A673 (cell line): ENCODE data around the gene SMOC2. TPM values are rescaled to one million over a fixed set of nuclear protein-coding genes. Genes with fewer than 3 reads are reported as not detected.

ENCODE experiments used
- BruUV-seq: library from RNA; stranded (reverse); fragments of 400-500 nt; replicated peaks from 2 replicates; lab custom pipeline; 2021; lab: Mats Ljungman, UMichigan
- CTCF ChIA-PET: fragments of 300-600 bp; sonication (Branson Sonifier 250); formaldehyde crosslinking; loops from one replicate; lab custom pipeline; 2022; ENCODE audit warnings: antibody characterized with exemption; lab: Charles Lee
- POLR2A ChIA-PET: fragments of 300-600 bp; sonication (Branson Sonifier 250); formaldehyde crosslinking; loops from one replicate; lab custom pipeline; 2022; ENCODE audit warnings: antibody characterized with exemption; ENCODE audit not compliant: low non-redundant PET; lab: Charles Lee
- DNase-seq: peaks from one replicate; pipeline ENCODE4 v3.0.0-alpha.2; 2015; ENCODE audit warnings: low spot score
- H3K27ac ChIP-seq: fragments of 200-600 bp; sonication (generic); 2 replicates; pipeline ENCODE4 v1.5.1; 2016; ENCODE audit warnings: mixed run types, low read depth, mild to moderate bottlenecking, mixed read lengths, antibody characterized with exemption, low read length; ENCODE audit not compliant: poor library complexity, severe bottlenecking
- H3K27me3 ChIP-seq: fragments of 200-600 bp; sonication (generic); replicated peaks from 2 replicates; pipeline ENCODE4 v1.6.1; 2017; ENCODE audit warnings: mixed run types, low read depth, mild to moderate bottlenecking, mixed read lengths, antibody characterized with exemption, low read length; ENCODE audit not compliant: insufficient read depth, poor library complexity
- H3K36me3 ChIP-seq: fragments of 200-600 bp; sonication (generic); 2 replicates; pipeline ENCODE4 v1.6.1; 2016; ENCODE audit warnings: mixed run types, mild to moderate bottlenecking, mixed read lengths, antibody characterized with exemption, low read length; ENCODE audit not compliant: insufficient read depth, poor library complexity, severe bottlenecking
- H3K4me1 ChIP-seq: fragments of 200-600 bp; sonication (generic); 2 replicates; pipeline ENCODE4 v1.6.1; 2017; ENCODE audit warnings: mixed run types, mild to moderate bottlenecking, mixed read lengths, antibody characterized with exemption, low read length; ENCODE audit not compliant: insufficient read depth, poor library complexity, severe bottlenecking
- H3K4me3 ChIP-seq: fragments of 200-600 bp; sonication (generic); 2 replicates; pipeline ENCODE4 v1.5.1; 2016; ENCODE audit warnings: low read depth, mixed run types, mild to moderate bottlenecking, mixed read lengths, low read length; ENCODE audit not compliant: poor library complexity, severe bottlenecking
- H3K9me3 ChIP-seq: fragments of 200-600 bp; sonication (generic); 2 replicates; pipeline ENCODE4 v1.6.1; 2016; ENCODE audit warnings: mixed run types, low read depth, mild to moderate bottlenecking, mixed read lengths, antibody characterized with exemption, low read length; ENCODE audit not compliant: poor library complexity, severe bottlenecking
- EZH2 ChIP-seq: fragments of 200-600 bp; sonication (generic); IDR thresholded peaks from 2 replicates; pipeline ENCODE4 v1.6.1; 2017; ENCODE audit warnings: borderline replicate concordance, low read depth, mild to moderate bottlenecking, mixed read lengths, antibody characterized with exemption, low read length; ENCODE audit not compliant: poor library complexity, severe bottlenecking
- intact Hi-C: fragments of 100-400 bp; cut with micrococcal nuclease; formaldehyde crosslinking; loops from one replicate; pipeline ENCODE4 v1.10.0; 2022; ENCODE audit not compliant: unreplicated experiment
- total RNA-seq: library from RNA; stranded (reverse); gene quantifications from 2 replicates; pipeline ENCODE4 v1.2.3, GENCODE V29; 2021
- TF ChIP-seq, protein P1 (sequence below): fragments of 300-800, 200-600 bp; sonication (generic); conservative IDR thresholded peaks from 2 replicates; pipeline ENCODE4 v1.5.1; 2017; ENCODE audit warnings: low read depth, mild to moderate bottlenecking, antibody characterized with exemption, low read length, moderate library complexity, mixed read lengths

Gene SMOC2
- total RNA-seq, 1 experiment from 2014 or later = 1.8 TPM

DNA sequence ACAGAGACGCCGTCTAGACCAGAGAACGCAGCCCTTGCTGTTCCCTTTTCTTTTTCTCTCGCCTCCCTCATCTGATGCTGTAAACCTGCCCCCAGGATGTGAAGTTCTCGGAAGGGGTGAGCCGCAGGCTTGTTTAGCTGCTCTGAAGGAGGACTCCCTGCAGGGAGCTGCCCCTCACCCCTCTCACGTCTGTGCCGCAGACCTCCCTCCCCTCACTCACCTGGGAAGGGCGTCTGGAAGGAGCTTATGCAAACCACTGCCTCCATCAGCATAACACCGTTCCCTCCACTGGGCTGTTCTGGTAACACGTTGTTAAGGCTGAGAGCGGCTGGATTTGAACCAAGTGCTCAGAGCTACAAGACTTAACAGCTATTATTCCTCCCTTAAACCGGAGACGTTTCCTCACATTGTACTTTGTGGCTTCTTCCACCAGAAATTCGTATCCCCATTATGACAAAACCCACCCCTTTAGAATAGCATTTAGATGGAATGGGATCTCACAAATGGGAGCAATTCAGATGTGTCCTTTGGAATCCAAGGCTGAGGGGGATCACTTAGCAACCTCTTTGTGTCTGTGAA, 99.8 kb downstream of the SMOC2 start:
- no peaks in the 10 kb centered on the region for H3K9me3 ChIP-seq
- no peaks in the 10 kb centered on the region for H3K27me3 ChIP-seq
- CTCF ChIA-PET = no interaction called here
- POLR2A ChIA-PET = no interaction called here
- no peak overlapping the region for H3K27ac ChIP-seq
- H3K36me3 ChIP-seq = no peaks in the 10 kb centered on the region
- H3K4me1 ChIP-seq = no peaks in the 10 kb centered on the region
- H3K4me3 ChIP-seq = no peak overlapping the region
- no peak for DNase-seq
- no peak for TF ChIP-seq EZH2
- TF ChIP-seq, protein P1, sequence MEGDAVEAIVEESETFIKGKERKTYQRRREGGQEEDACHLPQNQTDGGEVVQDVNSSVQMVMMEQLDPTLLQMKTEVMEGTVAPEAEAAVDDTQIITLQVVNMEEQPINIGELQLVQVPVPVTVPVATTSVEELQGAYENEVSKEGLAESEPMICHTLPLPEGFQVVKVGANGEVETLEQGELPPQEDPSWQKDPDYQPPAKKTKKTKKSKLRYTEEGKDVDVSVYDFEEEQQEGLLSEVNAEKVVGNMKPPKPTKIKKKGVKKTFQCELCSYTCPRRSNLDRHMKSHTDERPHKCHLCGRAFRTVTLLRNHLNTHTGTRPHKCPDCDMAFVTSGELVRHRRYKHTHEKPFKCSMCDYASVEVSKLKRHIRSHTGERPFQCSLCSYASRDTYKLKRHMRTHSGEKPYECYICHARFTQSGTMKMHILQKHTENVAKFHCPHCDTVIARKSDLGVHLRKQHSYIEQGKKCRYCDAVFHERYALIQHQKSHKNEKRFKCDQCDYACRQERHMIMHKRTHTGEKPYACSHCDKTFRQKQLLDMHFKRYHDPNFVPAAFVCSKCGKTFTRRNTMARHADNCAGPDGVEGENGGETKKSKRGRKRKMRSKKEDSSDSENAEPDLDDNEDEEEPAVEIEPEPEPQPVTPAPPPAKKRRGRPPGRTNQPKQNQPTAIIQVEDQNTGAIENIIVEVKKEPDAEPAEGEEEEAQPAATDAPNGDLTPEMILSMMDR = no peak
- no TSS peak for BruUV-seq
- intact Hi-C loops = no loop called here

DNA sequence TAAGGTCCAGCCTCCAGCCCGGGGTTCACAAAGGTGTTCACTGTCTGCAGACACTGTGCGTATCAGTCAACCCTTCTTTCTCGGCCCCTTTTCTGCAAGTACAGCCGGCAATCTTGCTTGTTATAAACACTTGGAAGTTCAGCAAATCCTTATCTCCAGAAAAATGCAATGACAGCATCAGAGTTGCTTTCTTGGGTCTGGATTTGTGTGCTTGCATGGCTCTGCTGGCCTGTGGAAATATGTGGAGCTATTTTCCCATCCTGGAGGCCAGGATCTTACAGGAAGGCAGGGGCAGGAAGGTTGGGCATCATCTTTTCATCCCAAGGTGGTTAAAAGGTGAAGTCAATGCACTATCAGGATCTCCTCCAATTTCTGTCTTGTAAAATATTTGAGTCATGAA, 100.3 kb downstream of the SMOC2 start:
- TF ChIP-seq, protein P1 = no peak
- TF ChIP-seq EZH2 = no peak
- Histone ChIP-seq H3K4me3 (no peak overlapping the region), H3K9me3 (no peaks in the 10 kb centered on the region), H3K27me3 (no peaks in the 10 kb centered on the region), H3K4me1 (no peaks in the 10 kb centered on the region), H3K36me3 (no peaks in the 10 kb centered on the region), H3K27ac (no peak overlapping the region)
- CTCF ChIA-PET = no interaction called here
- DNase-seq = no peak
- POLR2A ChIA-PET = no interaction called here
- intact Hi-C loops = no loop called here
- no TSS peak for BruUV-seq

DNA sequence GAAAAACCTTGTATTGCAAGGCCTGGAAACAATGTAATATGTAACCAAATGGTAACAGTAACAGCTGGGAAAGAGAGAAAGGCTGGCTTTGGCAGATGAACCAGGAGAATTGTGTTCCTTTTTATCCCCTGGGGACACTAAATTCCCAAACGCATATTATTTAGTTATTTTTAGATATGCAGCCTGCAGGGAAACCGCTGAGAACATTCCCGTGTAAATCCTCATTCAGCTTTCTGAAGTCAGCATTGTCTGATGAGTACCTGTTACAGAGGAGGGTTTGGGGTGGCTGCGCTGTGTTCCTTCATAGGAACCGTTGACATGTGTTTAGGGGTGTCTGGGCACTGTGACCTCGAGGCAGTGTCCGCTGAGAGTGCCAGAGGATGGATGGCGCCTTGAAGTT, 101.3 kb downstream of the SMOC2 start:
- H3K4me1 ChIP-seq = no peaks in the 10 kb centered on the region
- ChIA-PET POLR2A (no interaction called here), CTCF (no interaction called here)
- TF ChIP-seq, protein P1 = no peak
- TF ChIP-seq EZH2 = no peak
- no peaks in the 10 kb centered on the region for H3K27me3 ChIP-seq
- H3K4me3 ChIP-seq = no peak overlapping the region
- H3K27ac ChIP-seq = no peak overlapping the region
- DNase-seq = no peak
- intact Hi-C loops = no loop called here
- BruUV-seq = no TSS peak
- H3K36me3 ChIP-seq = no peaks in the 10 kb centered on the region
- no peaks in the 10 kb centered on the region for H3K9me3 ChIP-seq
